Activated CD4-positive, alpha-beta T cell treated with anti-CD3 and anti-CD28 coated beads, Interleukin-2, amount 10 ng/mL, durations not matched to agents 7 days and 5 days (primary cell): ENCODE measurements around the gene C1orf50. TPM values are rescaled to one million over a fixed set of nuclear protein-coding genes. Genes with fewer than 3 reads are reported as not detected.

Experiments used
- CTCF ChIA-PET: fragments of 350-600 bp; sonication (Branson Sonifier 250); formaldehyde crosslinking; loops from one replicate; lab custom pipeline; 2021; ENCODE audit warnings: antibody characterized with exemption; lab: Charles Lee
- POLR2A ChIA-PET: fragments of 350-600 bp; sonication (Branson Sonifier 250); formaldehyde crosslinking; loops from one replicate; lab custom pipeline; 2021; ENCODE audit warnings: antibody characterized with exemption; lab: Charles Lee
- DNase-seq: peaks from one replicate; pipeline ENCODE4 v3.0.0-alpha.2; 2020
- H3K27ac Mint-ChIP-seq: one replicate; pipeline ENCODE4 v1.8.0; 2021; ENCODE audit warnings: mild to moderate bottlenecking, moderate library complexity, mixed read lengths
- H3K27me3 Mint-ChIP-seq: one replicate; pipeline ENCODE4 v1.8.0; 2021; ENCODE audit warnings: mixed read lengths
- H3K36me3 Mint-ChIP-seq: one replicate; pipeline ENCODE4 v1.8.0; 2021; ENCODE audit warnings: low read depth, mixed read lengths
- H3K4me1 Mint-ChIP-seq: one replicate; pipeline ENCODE4 v1.8.0; 2021; ENCODE audit warnings: mixed read lengths
- H3K4me3 Mint-ChIP-seq: one replicate; pipeline ENCODE4 v1.8.0; 2021; ENCODE audit warnings: mild to moderate bottlenecking, moderate library complexity, mixed read lengths
- H3K9me3 Mint-ChIP-seq: one replicate; pipeline ENCODE4 v1.8.0; 2021; ENCODE audit warnings: mixed read lengths
- total RNA-seq, 2 experiments: library from RNA; stranded (reverse); gene quantifications; one replicate each; pipeline ENCODE4 v1.2.3, GENCODE V29; 2021

The C1orf50 gene
- total RNA-seq, 2 experiments from 2014 or later: 7.0 to 9.4 TPM

DNA sequence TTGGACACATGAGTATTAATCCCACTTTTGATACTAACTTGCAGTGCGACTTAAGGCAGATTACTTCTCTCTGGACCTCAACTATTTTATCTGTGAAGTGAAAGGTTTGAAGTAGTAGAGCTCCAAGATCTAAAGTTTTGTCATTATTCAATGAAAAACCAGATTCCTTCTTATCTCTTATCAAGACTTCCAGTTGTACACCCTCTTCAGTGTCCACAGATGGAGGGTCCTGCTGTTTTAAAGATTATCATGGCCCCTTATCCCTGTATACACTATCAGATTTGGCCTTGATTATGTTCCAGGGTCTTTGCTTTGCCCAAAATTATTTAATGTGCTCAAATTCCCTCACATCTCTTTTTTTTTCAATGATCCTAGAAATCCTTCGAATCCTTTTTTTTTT is 1.1 kb downstream of the C1orf50 start:
- Mint-ChIP-seq H3K4me3 (no peak overlapping the region), H3K27ac (peak overlapping the region; percentile 97), H3K9me3 (no peaks in the 10 kb centered on the region), H3K36me3 (peaks cover 26% of the 10 kb centered on the region), H3K27me3 (no peaks in the 10 kb centered on the region), H3K4me1 (peaks cover 38% of the 10 kb centered on the region)
- ChIA-PET CTCF (interaction anchor here (1.5 to 2.7 kb wide), 3 partner anchors 10 to 57 kb away, joined by 3 to 21 read pairs (median 4); no protein-coding TSS in a partner anchor), POLR2A (no interaction called here)
- DNase-seq: no peak

DNA sequence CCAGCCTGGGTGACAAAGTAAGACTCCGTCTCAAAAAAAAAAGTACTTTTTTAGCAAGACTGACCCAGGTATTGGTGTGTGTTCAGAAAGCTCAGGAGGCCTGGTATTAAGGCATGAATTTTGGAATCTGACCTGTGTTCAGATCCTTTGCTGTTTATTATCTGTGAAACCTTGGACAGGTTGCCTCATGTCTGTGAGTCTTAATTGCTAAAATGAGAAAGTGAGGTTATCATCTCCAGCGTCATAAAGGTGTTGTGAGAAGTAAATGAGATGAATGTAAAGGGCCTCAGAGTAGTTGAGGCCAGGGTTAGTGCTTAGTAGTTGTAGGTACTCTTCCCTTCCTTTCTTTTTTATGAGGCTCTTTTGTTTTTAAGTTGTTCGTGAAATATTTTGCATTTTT is 2.8 kb downstream of the C1orf50 start:
- H3K27ac Mint-ChIP-seq: no peak overlapping the region
- POLR2A ChIA-PET: no interaction called here
- H3K9me3 Mint-ChIP-seq: no peaks in the 10 kb centered on the region
- H3K27me3 Mint-ChIP-seq: no peaks in the 10 kb centered on the region
- H3K36me3 Mint-ChIP-seq: peaks cover 35% of the 10 kb centered on the region
- peaks cover 40% of the 10 kb centered on the region for H3K4me1 Mint-ChIP-seq
- H3K4me3 Mint-ChIP-seq: no peak overlapping the region
- no peak for DNase-seq
- CTCF ChIA-PET: interaction anchor here (0.6 to 1.5 kb wide), 4 partner anchors 8 to 188 kb away, joined by 3 to 4 read pairs (median 4); no protein-coding TSS in a partner anchor

DNA sequence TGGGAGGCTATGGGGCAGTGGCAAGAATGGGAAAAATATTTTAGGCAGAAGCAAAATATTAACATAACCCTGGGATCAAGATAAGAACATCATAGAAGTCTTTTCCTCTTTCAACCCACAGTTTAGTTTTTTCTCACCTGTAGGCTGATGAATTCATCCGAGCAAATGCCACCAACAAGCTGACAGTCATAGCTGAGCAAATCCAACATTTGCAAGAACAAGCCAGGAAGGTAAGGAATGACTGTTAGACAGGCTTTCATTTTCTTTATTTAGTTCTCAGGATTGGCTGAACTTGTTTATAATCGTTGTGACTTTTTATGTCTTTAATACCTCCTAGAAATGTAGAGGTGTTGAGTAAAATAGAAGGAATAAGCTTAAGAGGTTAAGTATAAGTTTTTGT is 6.4 kb downstream of the C1orf50 start:
- DNase-seq: no peak
- H3K27ac Mint-ChIP-seq: no peak overlapping the region
- no peaks in the 10 kb centered on the region for H3K27me3 Mint-ChIP-seq
- no peaks in the 10 kb centered on the region for H3K9me3 Mint-ChIP-seq
- peaks cover 61% of the 10 kb centered on the region for H3K36me3 Mint-ChIP-seq
- ChIA-PET POLR2A (no interaction called here), CTCF (interaction anchor here (0.9 kb wide), 1 partner anchor 88 kb away, joined by 3 read pairs; no protein-coding TSS in a partner anchor)
- H3K4me3 Mint-ChIP-seq: no peak overlapping the region
- peaks cover 31% of the 10 kb centered on the region for H3K4me1 Mint-ChIP-seq

DNA sequence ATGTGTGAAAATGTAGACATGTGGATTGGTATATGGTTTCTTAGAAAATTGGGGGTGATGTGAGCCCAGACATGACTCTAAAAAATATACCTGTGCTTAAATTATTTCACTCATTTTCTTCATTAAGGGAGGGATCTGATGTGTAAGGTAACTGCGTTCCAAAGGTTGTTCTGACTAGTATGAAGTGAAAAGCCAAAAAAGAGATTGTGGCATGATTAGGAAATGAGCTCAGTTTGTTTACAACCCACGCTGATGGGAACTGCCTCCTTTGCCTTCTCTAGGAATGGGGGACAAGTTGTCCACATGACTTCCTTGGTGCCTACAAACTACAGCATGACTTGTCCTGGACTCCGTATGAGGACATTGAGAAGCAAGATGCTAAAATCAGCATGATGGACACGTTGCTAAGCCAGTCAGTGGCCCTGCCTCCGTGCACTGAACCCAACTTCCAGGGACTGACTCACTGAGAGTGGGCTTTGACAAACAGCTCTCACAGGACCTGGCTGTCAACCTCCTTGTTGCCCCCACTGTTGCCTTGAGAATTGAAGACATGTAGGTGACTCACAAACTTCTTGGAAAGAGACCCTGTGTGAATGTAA is 8.0 kb downstream of the C1orf50 start:
- no peaks in the 10 kb centered on the region for H3K9me3 Mint-ChIP-seq
- POLR2A ChIA-PET: no interaction called here
- H3K27me3 Mint-ChIP-seq: no peaks in the 10 kb centered on the region
- H3K4me1 Mint-ChIP-seq: peaks cover 28% of the 10 kb centered on the region
- no peak overlapping the region for H3K27ac Mint-ChIP-seq
- no peak overlapping the region for H3K4me3 Mint-ChIP-seq
- no peak for DNase-seq
- CTCF ChIA-PET: interaction anchor here (1.0 to 1.3 kb wide), 2 partner anchors 11 to 147 kb away, joined by 3 read pairs; no protein-coding TSS in a partner anchor
- H3K36me3 Mint-ChIP-seq: peaks cover 55% of the 10 kb centered on the region

DNA sequence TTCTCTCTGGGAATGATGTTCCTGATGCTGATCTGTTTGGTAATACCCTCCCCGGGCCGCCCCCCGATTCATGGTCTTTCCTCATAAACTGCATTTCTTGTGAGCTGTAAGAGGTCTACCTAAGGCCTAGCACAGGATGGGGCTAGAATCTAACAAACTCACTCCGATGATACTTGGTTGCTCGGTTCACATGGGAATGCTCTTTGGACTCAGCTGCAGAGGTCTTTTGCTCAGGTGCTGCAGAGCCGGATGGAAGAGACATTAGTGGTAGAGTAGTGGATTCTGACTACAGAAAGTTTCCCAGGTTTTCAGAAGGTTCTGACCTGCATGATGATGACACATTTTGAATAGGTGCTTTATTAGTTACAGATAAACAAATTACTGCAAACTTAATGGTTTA is 9.5 kb downstream of the C1orf50 start:
- CTCF ChIA-PET: interaction anchor here (0.9 to 2.4 kb wide), 2 partner anchors 52 to 137 kb away, joined by 3 to 8 read pairs; no protein-coding TSS in a partner anchor
- POLR2A ChIA-PET: interaction anchor here (0.5 to 1.5 kb wide), 2 partner anchors 9 to 316 kb away, joined by 4 read pairs; partner anchors contain the start of genes C1orf50 and P3H1
- no peak for DNase-seq
- peaks cover 56% of the 10 kb centered on the region for H3K36me3 Mint-ChIP-seq
- no peaks in the 10 kb centered on the region for H3K9me3 Mint-ChIP-seq
- no peak overlapping the region for H3K4me3 Mint-ChIP-seq
- H3K4me1 Mint-ChIP-seq: peaks cover 27% of the 10 kb centered on the region
- H3K27ac Mint-ChIP-seq: no peak overlapping the region
- H3K27me3 Mint-ChIP-seq: no peaks in the 10 kb centered on the region

DNA sequence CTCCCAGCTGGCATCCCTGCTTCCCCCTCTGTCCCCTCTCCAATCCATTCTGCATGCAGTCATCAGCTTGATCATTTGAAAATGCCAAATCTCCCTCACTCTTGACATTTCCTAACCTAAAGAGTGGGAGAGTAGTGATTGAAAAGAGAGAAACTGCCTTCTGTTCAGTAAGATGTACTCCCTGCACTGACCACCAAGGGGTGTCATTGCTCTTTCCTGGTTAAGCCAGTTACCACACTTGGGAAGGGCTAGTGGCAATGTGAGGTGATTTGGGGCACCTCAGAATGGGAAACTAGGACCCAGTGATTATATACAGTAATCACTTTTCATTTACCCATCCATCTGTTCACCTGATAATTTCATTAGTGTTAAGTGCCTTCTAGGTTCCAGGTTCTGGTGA is 10.8 kb downstream of the C1orf50 start:
- ChIA-PET POLR2A (interaction anchor here (1.5 kb wide), 1 partner anchor 11 kb away, joined by 4 read pairs; the partner anchor contains the start of genes C1orf50 and P3H1), CTCF (interaction anchor here (0.6 to 3.6 kb wide), 11 partner anchors 9 to 645 kb away, joined by 3 to 21 read pairs (median 3); partner anchors contain the start of genes C1orf50 and P3H1)
- peaks cover 23% of the 10 kb centered on the region for H3K4me1 Mint-ChIP-seq
- no peak overlapping the region for H3K27ac Mint-ChIP-seq
- peaks cover 55% of the 10 kb centered on the region for H3K36me3 Mint-ChIP-seq
- H3K9me3 Mint-ChIP-seq: no peaks in the 10 kb centered on the region
- no peak overlapping the region for H3K4me3 Mint-ChIP-seq
- no peaks in the 10 kb centered on the region for H3K27me3 Mint-ChIP-seq
- DNase-seq: peak; percentile 40

DNA sequence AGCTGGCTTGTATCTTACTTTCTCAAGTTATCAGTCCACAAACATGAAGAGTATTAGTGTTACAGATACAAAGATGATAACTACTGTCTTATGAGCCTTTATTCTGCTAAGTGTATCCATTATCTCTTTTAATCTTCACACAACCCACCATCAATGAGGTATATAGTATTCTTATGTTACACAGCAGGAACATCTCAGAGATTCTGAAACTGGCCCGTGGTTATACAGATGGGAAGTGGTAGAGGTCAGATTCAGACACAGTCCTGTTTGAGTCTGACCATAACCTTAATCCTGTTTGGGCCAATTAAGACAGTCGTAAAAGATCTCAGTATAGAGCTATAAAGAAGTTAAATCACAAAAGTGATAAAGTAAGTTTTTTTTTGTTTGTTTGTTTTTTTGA is 12.7 kb downstream of the C1orf50 start:
- H3K36me3 Mint-ChIP-seq: peaks cover 47% of the 10 kb centered on the region
- ChIA-PET POLR2A (interaction anchor here (0.7 kb wide), 2 partner anchors 16 to 27 kb away, joined by 7 read pairs; no protein-coding TSS in a partner anchor), CTCF (interaction anchor here (0.7 to 3.6 kb wide), 3 partner anchors 11 to 294 kb away, joined by 4 to 21 read pairs (median 4); partner anchors contain the start of genes C1orf50 and P3H1)
- H3K27me3 Mint-ChIP-seq: no peaks in the 10 kb centered on the region
- H3K27ac Mint-ChIP-seq: no peak overlapping the region
- H3K9me3 Mint-ChIP-seq: no peaks in the 10 kb centered on the region
- no peak overlapping the region for H3K4me3 Mint-ChIP-seq
- peaks cover 29% of the 10 kb centered on the region for H3K4me1 Mint-ChIP-seq
- DNase-seq: no peak

DNA sequence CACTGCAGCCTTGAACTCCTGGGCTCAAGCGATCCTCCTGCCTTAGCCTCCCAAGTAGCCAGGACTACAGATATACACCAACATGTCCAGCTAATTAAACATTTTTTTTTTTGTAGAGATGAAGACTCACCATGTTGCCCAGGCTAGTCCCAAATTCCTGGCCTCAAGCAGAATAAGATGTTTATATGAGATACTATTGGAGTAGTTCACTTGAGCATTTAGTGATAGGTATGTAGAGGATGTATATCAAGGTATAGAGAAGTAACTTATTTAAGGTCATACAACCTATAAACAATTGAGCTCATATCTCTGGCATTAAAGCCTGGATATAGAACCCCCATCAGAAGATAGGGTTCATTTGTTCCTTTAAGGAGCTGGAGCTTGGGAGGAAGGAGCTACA is 13.1 kb downstream of the C1orf50 start:
- Mint-ChIP-seq H3K27me3 (no peaks in the 10 kb centered on the region), H3K4me3 (no peak overlapping the region), H3K27ac (no peak overlapping the region), H3K9me3 (no peaks in the 10 kb centered on the region), H3K4me1 (peaks cover 29% of the 10 kb centered on the region), H3K36me3 (peaks cover 42% of the 10 kb centered on the region)
- no peak for DNase-seq
- ChIA-PET CTCF (interaction anchor here (0.7 to 3.6 kb wide), 3 partner anchors 11 to 293 kb away, joined by 4 to 21 read pairs (median 4); partner anchors contain the start of genes C1orf50 and P3H1), POLR2A (interaction anchor here (0.7 kb wide), 2 partner anchors 16 to 27 kb away, joined by 7 read pairs; no protein-coding TSS in a partner anchor)

DNA sequence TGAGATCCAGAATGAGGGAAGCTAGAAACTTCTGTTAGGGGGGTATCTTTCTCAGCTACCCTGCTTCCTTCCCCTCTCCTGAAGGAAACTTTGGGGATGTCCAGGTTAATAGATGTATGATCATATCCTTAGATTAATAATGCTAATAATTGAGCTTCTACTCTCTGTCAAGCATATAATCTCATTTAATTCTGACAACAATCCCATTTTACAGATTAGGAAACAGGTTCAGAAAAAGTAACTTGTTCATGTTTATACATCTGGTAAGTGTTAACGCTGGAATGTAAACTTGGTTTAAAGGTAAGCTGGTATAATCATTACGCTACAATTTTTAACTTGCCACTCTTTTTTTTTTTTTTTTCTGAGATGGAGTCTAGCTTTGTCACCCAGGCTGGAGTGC is 16.0 kb downstream of the C1orf50 start:
- Mint-ChIP-seq H3K36me3 (peaks cover 22% of the 10 kb centered on the region), H3K27ac (no peak overlapping the region), H3K9me3 (no peaks in the 10 kb centered on the region), H3K27me3 (no peaks in the 10 kb centered on the region), H3K4me3 (no peak overlapping the region), H3K4me1 (peaks cover 38% of the 10 kb centered on the region)
- ChIA-PET POLR2A (no interaction called here), CTCF (interaction anchor here (0.9 to 1.8 kb wide), 4 partner anchors 16 to 24 kb away, joined by 3 to 7 read pairs (median 3); partner anchors contain the start of genes C1orf50 and P3H1)
- no peak for DNase-seq

DNA sequence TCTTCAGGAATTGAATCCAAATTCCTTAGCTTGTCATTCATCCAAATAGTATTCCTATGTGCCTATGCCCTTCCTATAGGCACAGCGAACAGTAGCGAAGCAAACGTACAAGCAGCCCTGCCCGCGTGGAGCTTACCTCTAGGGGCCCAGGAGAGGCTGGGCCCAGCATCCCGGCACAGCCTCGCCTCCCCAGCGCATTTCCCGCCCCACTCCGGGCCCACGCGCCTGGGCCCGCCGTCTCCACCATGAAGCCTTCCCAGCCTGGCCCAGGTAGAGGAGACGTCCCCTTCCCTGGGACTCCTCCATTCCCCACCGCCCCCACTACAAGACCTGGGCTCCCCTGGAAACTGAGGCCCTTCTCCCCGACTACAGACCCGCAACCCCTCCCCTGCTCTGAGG is 17.5 kb downstream of the C1orf50 start:
- POLR2A ChIA-PET: interaction anchor here (1.0 kb wide), 1 partner anchor 18 kb away, joined by 3 read pairs; the partner anchor contains the start of genes C1orf50 and P3H1
- Mint-ChIP-seq H3K27ac (peak overlapping the region; percentile 3), H3K4me1 (peaks cover 28% of the 10 kb centered on the region), H3K27me3 (no peaks in the 10 kb centered on the region), H3K4me3 (no peak overlapping the region), H3K36me3 (peaks cover 15% of the 10 kb centered on the region), H3K9me3 (no peaks in the 10 kb centered on the region)
- DNase-seq: no peak
- CTCF ChIA-PET: interaction anchor here (1.3 to 1.8 kb wide), 2 partner anchors 18 to 48 kb away, joined by 3 to 7 read pairs; partner anchors contain the start of genes C1orf50 and P3H1

DNA sequence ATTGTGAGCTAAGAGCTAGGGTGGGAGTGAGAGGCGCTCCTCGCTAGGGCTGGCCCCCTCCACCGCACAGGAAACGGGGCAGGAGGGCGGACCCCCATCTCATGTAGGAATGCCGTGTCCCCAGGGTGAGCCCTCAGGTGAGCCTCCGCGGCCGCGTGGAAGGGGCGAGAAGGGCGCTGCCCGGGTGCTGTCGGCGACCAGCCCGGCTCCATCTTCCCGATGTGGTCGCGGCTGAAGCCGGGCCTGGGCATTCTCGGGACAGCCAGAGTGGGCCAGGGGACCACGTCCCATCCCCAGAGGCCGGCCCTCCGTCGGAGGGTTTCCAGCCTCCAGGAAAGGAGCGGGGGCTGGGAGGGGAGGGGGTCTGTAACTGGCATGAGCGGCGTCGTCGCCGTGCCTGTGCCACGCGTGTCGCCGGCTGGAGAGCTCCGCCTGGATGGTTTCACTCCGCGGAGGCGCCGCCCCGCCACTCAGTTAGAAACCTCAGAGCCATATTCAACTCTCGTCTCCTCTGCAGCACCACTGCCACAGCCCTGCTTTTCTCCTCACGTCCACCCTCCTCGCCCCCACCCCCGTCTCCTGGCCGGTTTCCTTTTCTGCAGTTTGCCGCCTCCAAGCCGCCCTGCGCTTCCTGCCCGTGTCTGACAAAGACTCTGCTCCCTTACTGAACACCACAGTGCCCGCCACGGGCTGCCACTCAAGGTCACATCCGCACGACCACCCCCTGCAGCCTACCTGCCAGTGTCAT is 18.1 kb downstream of the C1orf50 start, which contains the start of gene TMEM269:
Gene TMEM269 (plus strand): TSS at position 46 of the 748 bp plus-strand sequence. CDS start 4,903 bp downstream, outside the sequence.
- Mint-ChIP-seq H3K27me3 (no peaks in the 10 kb centered on the region), H3K36me3 (peaks cover 13% of the 10 kb centered on the region), H3K4me1 (peaks cover 26% of the 10 kb centered on the region), H3K9me3 (no peaks in the 10 kb centered on the region), H3K4me3 (peak within 1 kb of the TSS; percentile 62), H3K27ac (peak within 1 kb of the TSS; percentile 46)
- ChIA-PET CTCF (interaction anchor here (1.3 to 1.8 kb wide), 2 partner anchors 18 to 47 kb away, joined by 3 to 7 read pairs; partner anchors contain the start of genes C1orf50 and P3H1), POLR2A (interaction anchor here (1.0 kb wide), 1 partner anchor 18 kb away, joined by 3 read pairs; the partner anchor contains the start of genes C1orf50 and P3H1)
- peak; percentile 62 for DNase-seq

DNA sequence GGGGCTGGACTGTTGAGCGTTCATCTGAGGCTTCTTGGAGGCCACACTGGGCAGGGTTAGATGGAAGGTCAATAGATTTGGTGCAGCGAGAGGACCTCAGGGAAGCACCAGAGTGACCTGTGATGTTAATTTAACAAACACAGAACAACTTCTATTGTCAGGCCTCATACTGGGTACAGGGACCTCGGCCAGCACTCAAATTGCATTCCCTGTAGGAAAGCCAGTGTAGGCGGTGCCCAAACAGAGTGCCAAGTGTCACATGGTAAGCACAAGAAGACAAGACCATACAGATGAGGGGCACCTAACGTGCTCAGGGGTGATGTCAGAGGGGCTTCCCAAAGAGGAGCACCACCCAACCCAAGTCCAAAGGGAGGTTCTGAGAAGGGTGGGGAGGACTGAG is 19.0 kb downstream of the C1orf50 start:
- peaks cover 6% of the 10 kb centered on the region for H3K36me3 Mint-ChIP-seq
- peak overlapping the region; percentile 62 for H3K4me3 Mint-ChIP-seq
- no peaks in the 10 kb centered on the region for H3K9me3 Mint-ChIP-seq
- no peaks in the 10 kb centered on the region for H3K27me3 Mint-ChIP-seq
- POLR2A ChIA-PET: no interaction called here
- DNase-seq: no peak
- CTCF ChIA-PET: interaction anchor here (1.3 kb wide), 1 partner anchor 19 kb away, joined by 5 read pairs; the partner anchor contains the start of genes C1orf50 and P3H1
- H3K4me1 Mint-ChIP-seq: peaks cover 21% of the 10 kb centered on the region
- no peak overlapping the region for H3K27ac Mint-ChIP-seq
